GM12873 (cell line): ENCODE measurements around the gene SELENOI.

ENCODE experiments used
- TF ChIP-seq, protein P1 (sequence below): IDR thresholded peaks from 2 replicates; pipeline ENCODE4 v1.5.1; 2012; ENCODE audit warnings: low read depth, mild to moderate bottlenecking, moderate library complexity, low read length, control low read depth; ENCODE audit not compliant: insufficient read depth; ENCODE audit errors: missing control alignments

The SELENOI gene

DNA sequence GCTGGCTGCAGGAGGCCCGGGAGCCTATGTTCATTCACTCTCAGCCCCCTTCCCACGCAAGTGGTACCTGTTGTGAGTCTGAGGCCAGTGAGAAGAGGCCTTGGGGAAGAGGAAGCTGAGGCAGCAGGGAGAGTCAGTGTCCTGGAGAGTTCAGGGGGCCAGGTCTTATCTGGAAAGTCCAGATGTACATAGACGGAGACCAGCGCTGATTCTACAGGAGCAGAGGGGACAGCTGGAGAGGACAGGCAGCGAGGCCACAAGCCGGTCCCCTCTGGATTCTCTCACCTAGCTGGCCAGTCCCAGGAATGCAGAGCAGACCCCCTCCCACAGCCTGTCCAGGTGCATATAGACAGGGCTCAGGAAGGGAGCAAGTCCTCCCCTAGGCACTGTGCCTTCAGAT lies 29.1 kb upstream of the SELENOI start:
- TF ChIP-seq, protein P1, sequence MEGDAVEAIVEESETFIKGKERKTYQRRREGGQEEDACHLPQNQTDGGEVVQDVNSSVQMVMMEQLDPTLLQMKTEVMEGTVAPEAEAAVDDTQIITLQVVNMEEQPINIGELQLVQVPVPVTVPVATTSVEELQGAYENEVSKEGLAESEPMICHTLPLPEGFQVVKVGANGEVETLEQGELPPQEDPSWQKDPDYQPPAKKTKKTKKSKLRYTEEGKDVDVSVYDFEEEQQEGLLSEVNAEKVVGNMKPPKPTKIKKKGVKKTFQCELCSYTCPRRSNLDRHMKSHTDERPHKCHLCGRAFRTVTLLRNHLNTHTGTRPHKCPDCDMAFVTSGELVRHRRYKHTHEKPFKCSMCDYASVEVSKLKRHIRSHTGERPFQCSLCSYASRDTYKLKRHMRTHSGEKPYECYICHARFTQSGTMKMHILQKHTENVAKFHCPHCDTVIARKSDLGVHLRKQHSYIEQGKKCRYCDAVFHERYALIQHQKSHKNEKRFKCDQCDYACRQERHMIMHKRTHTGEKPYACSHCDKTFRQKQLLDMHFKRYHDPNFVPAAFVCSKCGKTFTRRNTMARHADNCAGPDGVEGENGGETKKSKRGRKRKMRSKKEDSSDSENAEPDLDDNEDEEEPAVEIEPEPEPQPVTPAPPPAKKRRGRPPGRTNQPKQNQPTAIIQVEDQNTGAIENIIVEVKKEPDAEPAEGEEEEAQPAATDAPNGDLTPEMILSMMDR: no peak

DNA sequence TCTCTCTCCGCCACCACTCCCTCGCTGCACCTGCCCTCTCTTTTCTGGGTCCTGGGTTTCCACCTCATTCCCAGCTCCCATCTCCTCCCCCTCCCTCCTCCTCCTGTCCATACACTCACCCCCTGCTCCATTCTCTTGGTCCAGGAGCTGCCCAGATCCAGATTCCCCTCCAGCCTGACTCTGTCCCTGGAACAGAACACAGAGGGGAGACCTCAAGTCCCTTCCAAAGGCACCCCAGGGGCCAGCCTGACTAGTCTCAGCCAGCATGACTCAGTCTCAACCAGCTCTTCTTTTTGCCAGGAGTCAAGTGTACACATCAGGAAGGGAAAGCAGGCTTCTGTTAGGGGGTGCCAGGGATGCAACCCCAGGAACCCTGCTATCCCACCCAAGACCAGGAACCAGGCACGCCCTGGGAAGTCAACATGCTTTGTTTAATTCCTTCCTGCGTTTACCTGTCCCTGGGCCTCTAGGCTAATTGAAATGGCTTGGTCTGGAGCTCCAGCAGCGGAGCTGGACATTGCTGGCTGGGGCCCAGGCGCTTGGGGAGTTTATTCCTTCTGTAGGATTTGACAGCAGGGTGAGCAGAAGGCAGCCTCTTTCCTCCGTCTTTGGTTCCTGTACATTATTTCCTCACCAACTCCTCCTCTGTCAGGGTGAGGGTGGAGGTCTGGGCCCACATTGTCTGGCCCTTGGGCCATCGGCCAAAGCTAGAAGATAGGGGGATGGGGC lies 28.4 kb upstream of the SELENOI start:
- TF ChIP-seq, protein P1: no peak

DNA sequence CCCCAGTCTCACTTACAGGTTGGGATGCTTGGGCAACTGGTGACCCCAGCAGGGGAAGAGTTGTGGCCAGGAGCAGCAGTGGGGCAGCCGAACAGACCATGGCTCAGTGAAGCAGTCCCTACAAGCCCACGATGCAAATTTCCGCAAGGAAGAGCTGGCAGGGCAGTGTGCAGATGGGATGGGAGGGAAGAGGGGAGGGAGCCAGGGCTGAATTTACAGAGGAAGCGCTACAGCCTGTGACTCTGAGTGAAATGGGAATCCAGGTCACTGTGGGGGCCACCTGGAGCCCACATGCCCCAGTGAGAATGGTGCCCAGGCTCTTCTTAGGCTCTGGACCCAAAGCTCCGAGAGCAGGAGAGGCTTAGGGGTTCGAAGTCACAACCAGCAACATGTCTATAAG lies 27.0 kb upstream of the SELENOI start:
- TF ChIP-seq, protein P1: no peak

DNA sequence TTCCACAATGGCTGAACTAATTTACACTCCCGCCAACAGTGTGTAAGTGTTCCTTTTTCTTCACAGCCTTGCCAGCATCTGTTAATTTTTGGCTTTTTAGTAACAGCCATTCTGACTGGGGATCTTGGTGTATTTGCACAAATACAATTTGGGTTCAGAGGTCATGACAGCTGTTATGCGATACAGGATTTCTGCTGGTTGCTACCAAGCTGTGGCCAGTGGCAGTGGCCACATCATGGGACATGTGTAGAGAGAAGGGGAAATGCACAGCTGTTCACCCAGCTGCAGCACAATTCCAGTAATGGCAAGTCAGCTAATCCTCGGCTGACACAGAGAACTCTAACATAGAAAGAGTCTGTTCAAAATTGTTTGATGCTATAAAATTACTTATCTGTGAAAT lies 21.0 kb upstream of the SELENOI start:
- TF ChIP-seq, protein P1: no peak

DNA sequence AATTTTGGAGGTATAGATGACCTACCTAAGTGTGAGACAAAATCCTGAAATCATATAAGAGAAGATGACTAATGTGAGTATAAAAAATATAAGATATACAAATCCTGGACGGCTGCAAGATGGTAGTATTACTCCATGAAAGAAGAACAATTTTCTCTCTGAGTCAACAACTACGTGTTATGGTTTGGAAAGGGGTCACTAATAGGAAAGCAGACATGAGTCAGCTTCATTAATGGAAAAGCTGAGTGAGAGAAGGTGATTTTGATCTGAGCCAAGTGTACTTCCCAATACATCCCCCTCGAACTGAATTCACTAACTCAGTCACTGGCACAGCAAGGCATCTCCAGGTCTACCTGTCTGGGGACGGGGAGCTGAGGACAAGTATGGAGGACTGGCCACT lies 20.1 kb upstream of the SELENOI start:
- TF ChIP-seq, protein P1: no peak

DNA sequence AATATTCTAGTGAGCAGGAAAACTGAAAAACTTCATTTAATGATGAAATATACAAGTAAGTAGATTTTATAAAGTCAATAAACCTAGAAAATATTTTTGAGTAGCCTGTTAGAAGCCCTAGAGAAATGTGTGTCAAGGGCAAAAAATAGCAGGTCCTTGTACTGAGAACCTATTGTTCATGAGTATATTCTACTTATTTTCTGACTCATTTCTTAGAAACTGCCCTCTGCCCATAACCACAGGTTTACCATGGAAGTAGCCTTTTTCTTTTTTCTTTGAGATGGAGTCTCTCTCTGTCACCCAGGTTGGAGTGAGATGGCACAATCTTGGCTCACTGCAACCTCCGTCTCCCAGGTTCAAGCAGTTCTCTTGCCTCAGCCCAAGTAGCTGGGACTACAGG lies 19.4 kb upstream of the SELENOI start:
- TF ChIP-seq, protein P1: no peak

DNA sequence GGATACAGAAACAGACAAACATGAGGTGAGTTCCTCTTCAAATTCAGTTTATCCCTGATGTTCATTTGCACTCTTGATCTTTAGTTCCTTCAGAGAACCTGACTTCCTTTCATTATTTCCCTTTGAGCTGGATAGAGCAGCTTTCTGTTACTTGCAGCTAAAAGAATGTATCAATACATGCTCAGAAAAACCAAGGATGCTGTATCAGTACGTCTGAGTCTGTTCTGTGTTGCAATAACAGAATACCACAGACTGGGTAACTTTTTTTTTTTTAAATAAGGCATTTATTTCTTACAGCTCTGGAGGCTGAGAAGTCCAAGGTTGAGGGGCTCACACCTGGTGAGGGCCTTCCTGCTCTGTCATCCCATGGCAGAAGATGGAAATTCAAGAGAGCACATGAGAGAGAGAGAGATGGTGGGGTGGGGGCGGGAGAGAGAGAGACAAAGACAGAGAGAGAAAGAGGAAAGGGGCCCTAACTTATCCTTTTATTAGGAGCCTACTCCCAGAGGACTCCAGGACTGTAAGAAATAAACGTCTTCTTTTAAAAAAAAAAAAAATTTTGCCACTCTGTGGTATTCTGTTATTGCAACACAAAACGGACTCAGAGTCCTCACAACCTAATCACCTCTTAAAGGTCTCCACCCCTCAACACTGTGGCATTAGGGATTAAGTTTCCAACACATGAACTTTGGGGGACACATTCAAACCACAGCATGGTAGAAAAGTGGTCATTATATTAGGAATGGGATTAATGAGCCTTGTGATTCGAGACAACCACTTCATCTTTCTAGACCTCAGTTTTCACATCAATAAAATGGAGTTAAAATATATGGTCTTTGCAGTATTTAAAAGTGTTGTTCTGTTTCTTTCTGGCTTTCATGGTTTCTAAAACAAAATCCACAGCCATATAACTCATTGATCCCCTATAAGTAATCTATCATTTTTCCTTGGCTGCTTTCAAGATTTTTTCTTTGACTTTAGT lies 18.4 kb upstream of the SELENOI start:
- TF ChIP-seq, protein P1: no peak
